Activated B cell treated with CpG ODN at 0.5 μM for 24 hours (primary cell): Measurements from ENCODE around the gene FAM187B. TPM values are rescaled to one million over a fixed set of nuclear protein-coding genes. Genes with fewer than 3 reads are reported as not detected.

ENCODE experiments used
- ATAC-seq: fragments of 200-7000 bp; cut with Tn5 transposase; one replicate; pipeline ENCODE4 v1.10.0; 2021; ENCODE audit warnings: low read depth, mild to moderate bottlenecking, moderate library complexity
- CTCF ChIA-PET: fragments of 350-600 bp; sonication (Branson Sonifier 250); formaldehyde crosslinking; loops from one replicate; lab custom pipeline; 2021; ENCODE audit warnings: antibody characterized with exemption; lab: Charles Lee
- POLR2A ChIA-PET: fragments of 350-600 bp; sonication (Branson Sonifier 250); formaldehyde crosslinking; loops from one replicate; lab custom pipeline; 2021; ENCODE audit warnings: antibody characterized with exemption; lab: Charles Lee
- DNase-seq: peaks from one replicate; pipeline ENCODE4 v3.0.0; 2022
- H3K27ac Mint-ChIP-seq: one replicate; pipeline ENCODE4 v1.8.0; 2020; ENCODE audit warnings: mixed read lengths
- H3K27me3 Mint-ChIP-seq: one replicate; pipeline ENCODE4 v1.8.0; 2021; ENCODE audit warnings: mixed read lengths
- H3K36me3 Mint-ChIP-seq: one replicate; pipeline ENCODE4 v1.8.0; 2021; ENCODE audit warnings: low read depth, mixed read lengths
- H3K4me1 Mint-ChIP-seq: one replicate; pipeline ENCODE4 v1.8.0; 2021; ENCODE audit warnings: mixed read lengths
- H3K4me3 Mint-ChIP-seq: one replicate; pipeline ENCODE4 v1.8.0; 2020; ENCODE audit warnings: mild to moderate bottlenecking, mixed read lengths
- H3K9me3 Mint-ChIP-seq: one replicate; pipeline ENCODE4 v1.8.0; 2020; ENCODE audit warnings: mixed read lengths
- intact Hi-C: fragments of 100-400 bp; cut with micrococcal nuclease; formaldehyde crosslinking; loops from one replicate; pipeline ENCODE4 v1.15.1; 2024
- total RNA-seq: library from RNA; stranded (reverse); gene quantifications from 2 replicates; pipeline ENCODE4 v1.2.3, GENCODE V29; 2022
- TF ChIP-seq, protein P1 (sequence below): fragments of 200-600 bp; IDR thresholded peaks from one replicate; pipeline ENCODE4 v1.8.0; 2022; ENCODE audit warnings: antibody characterized with exemption, mild to moderate bottlenecking

Gene FAM187B
- total RNA-seq, 1 donor from 2014 or later = not detected

GRCh38 chr19:35178701-35179100 lies 49.8 kb downstream of the FAM187B start:
- TF ChIP-seq, protein P1, sequence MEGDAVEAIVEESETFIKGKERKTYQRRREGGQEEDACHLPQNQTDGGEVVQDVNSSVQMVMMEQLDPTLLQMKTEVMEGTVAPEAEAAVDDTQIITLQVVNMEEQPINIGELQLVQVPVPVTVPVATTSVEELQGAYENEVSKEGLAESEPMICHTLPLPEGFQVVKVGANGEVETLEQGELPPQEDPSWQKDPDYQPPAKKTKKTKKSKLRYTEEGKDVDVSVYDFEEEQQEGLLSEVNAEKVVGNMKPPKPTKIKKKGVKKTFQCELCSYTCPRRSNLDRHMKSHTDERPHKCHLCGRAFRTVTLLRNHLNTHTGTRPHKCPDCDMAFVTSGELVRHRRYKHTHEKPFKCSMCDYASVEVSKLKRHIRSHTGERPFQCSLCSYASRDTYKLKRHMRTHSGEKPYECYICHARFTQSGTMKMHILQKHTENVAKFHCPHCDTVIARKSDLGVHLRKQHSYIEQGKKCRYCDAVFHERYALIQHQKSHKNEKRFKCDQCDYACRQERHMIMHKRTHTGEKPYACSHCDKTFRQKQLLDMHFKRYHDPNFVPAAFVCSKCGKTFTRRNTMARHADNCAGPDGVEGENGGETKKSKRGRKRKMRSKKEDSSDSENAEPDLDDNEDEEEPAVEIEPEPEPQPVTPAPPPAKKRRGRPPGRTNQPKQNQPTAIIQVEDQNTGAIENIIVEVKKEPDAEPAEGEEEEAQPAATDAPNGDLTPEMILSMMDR = no peak
- H3K27ac Mint-ChIP-seq = no peak overlapping the region
- H3K4me1 Mint-ChIP-seq = peaks cover 3% of the 10 kb centered on the region
- no peak for DNase-seq
- POLR2A ChIA-PET = interaction anchor here (0.6 kb wide), 1 partner anchor 53 kb away, joined by 3 read pairs; no protein-coding TSS in a partner anchor
- CTCF ChIA-PET = no interaction called here
- intact Hi-C loops = no loop called here
- ATAC-seq = no peak
- H3K27me3 Mint-ChIP-seq = no peaks in the 10 kb centered on the region
- peaks cover under 1% of the 10 kb centered on the region for H3K36me3 Mint-ChIP-seq
- peaks cover 4% of the 10 kb centered on the region for H3K9me3 Mint-ChIP-seq
- no peak overlapping the region for H3K4me3 Mint-ChIP-seq

DNA sequence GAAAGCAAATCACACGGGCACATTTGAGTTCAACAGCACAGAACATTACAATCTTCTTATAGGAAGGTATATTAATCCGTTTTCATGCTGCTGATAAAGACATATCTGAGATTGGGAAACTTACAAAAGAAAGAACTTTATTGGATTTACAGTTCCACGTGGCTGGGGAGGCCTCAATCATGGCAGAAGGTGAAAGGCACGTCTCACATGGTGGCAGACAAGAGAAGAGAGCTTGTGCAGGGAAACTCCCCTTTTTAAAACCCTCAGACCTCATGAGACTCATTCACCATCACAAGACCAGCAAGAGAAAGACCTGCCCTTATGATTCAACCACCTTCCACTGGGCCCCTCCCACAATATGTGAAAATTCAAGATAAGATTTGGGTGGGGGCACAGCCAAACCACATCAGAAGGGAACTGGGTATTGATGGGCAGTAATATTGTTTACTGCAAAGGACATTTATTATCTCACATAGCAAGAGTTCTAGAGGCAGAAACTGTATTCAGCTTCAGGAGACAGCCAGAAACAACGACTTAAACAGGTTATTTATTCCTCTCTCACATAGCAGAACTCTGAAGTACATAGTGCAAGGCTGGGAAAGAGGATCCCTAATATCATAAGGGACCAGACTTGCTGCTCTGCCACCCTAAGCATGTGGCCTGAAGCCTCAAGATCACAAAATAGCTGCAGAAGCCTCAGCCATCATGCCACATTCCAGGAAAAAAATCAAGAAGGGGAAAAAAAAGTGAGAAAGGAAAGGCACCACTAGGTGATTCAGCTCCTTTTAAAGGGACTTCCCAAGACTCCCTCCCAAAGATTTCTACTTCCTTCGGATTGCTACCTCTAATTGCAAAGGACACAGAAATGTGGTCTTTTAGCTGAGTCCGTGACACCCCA lies 50.9 kb downstream of the FAM187B start:
- intact Hi-C loops = loop anchor here (2.0 kb wide), 1 partner anchor 13 kb away; no protein-coding TSS in a partner anchor
- DNase-seq (no peak), ATAC-seq (no peak)
- H3K4me3 Mint-ChIP-seq = no peak overlapping the region
- H3K27ac Mint-ChIP-seq = no peak overlapping the region
- ChIA-PET CTCF (no interaction called here), POLR2A (interaction anchor here (0.6 kb wide), 1 partner anchor 780 kb away, joined by 5 read pairs; no protein-coding TSS in a partner anchor)
- TF ChIP-seq, protein P1 = no peak
- H3K4me1 Mint-ChIP-seq = peaks cover 3% of the 10 kb centered on the region
- peaks cover 2% of the 10 kb centered on the region for H3K36me3 Mint-ChIP-seq
- H3K9me3 Mint-ChIP-seq = peaks cover 4% of the 10 kb centered on the region
- H3K27me3 Mint-ChIP-seq = no peaks in the 10 kb centered on the region

- H3K27ac Mint-ChIP-seq = no peak overlapping the region
These were observed 52.4 kb downstream of the FAM187B start for GRCh38 chr19:35176181-35176570.

More at GRCh38 chr19:35176181-35176570, 52.4 kb downstream of the FAM187B start:
- CTCF ChIA-PET = no interaction called here
- intact Hi-C loops = loop anchor here (2.0 kb wide), 1 partner anchor 15 kb away; no protein-coding TSS in a partner anchor
- TF ChIP-seq, protein P1 = no peak
- peaks cover 7% of the 10 kb centered on the region for H3K36me3 Mint-ChIP-seq
- no peaks in the 10 kb centered on the region for H3K27me3 Mint-ChIP-seq
- H3K4me3 Mint-ChIP-seq = no peak overlapping the region
- DNase-seq (no peak), ATAC-seq (no peak)
- POLR2A ChIA-PET = interaction anchor here (0.7 kb wide), 1 partner anchor 79 kb away, joined by 4 read pairs; no protein-coding TSS in a partner anchor
- H3K4me1 Mint-ChIP-seq = peaks cover 8% of the 10 kb centered on the region
- H3K9me3 Mint-ChIP-seq = peaks cover 4% of the 10 kb centered on the region

Other genes starting within 250 kb of the FAM187B start
- gene GRAMD1A, start 228.4 kb downstream of the FAM187B start, total RNA-seq = 52.9 and 54.4 TPM in 2 replicates
- gene SCN1B, start 198.3 kb downstream of the FAM187B start, total RNA-seq = 0.34 and 0.47 TPM in 2 replicates
- gene HPN, start 187.0 kb downstream of the FAM187B start, total RNA-seq = not detected in 2 replicates
- not detected in 2 replicates for gene FXYD3, start 112.9 kb downstream of the FAM187B start, total RNA-seq
- not detected in 2 replicates for gene LGI4, start 93.7 kb downstream of the FAM187B start, total RNA-seq
- 1.1 TPM in 2 replicates for gene FXYD1, start 89.9 kb downstream of the FAM187B start, total RNA-seq
- 2.2 and 3.0 TPM in 2 replicates for gene FXYD7, start 85.5 kb downstream of the FAM187B start, total RNA-seq
- 103 and 125 TPM in 2 replicates for gene FXYD5, start 74.0 kb downstream of the FAM187B start, total RNA-seq
- gene LSR, start 20.3 kb upstream of the FAM187B start, total RNA-seq = 16.4 and 18.0 TPM in 2 replicates
- gene USF2, start 40.2 kb upstream of the FAM187B start, total RNA-seq = 233 and 236 TPM in 2 replicates
- gene HAMP, start 53.8 kb upstream of the FAM187B start, total RNA-seq = 1.3 and 2.2 TPM in 2 replicates
- gene MAG, start 63.4 kb upstream of the FAM187B start, total RNA-seq = 0.22 and 0.31 TPM in 2 replicates
- gene CD22, start 100.4 kb upstream of the FAM187B start, total RNA-seq = 920 and 1,096 TPM in 2 replicates
- gene FFAR1, start 119.2 kb upstream of the FAM187B start, total RNA-seq = 5.1 and 6.0 TPM in 2 replicates
- 0.16 TPM in 1 of 2 replicates, not detected in the other for gene FFAR3, start 129.7 kb upstream of the FAM187B start, total RNA-seq
- not detected in 2 replicates for gene GPR42, start 142.3 kb upstream of the FAM187B start, total RNA-seq
- gene FFAR2, start 219.5 kb upstream of the FAM187B start, total RNA-seq = not detected in 2 replicates